GM12892 (cell line): ENCODE results near the gene CORO2B.

Experiments used
- POLR2AphosphoS5 ChIP-seq: IDR thresholded peaks from 2 replicates; pipeline ENCODE4 v1.6.1; 2011; ENCODE audit warnings: low read depth, low read length, control low read depth
- TAF1 ChIP-seq: IDR thresholded peaks from 2 replicates; pipeline ENCODE4 v1.6.1; 2011; ENCODE audit warnings: low read depth, mild to moderate bottlenecking, control low read depth, low read length, borderline replicate concordance

- TF ChIP-seq TAF1, result no peak
- TF ChIP-seq POLR2AphosphoS5, result no peak
Measured at GRCh38 chr15:68617777-68618176, 39.0 kb downstream of the CORO2B start.
